Lower lobe of right lung (tissue), 2 donors: Measurements from ENCODE around the gene BDNF. TPM values are rescaled to one million over a fixed set of nuclear protein-coding genes. Genes with fewer than 3 reads are reported as not detected.
"Not testable (repeated sequence)": the region's sequence is repeated elsewhere in the genome, so short reads cannot be mapped to it uniquely, and the experiment has no call there.

Experiments
- ATAC-seq, 2 donors: fragments of 200-7000 bp; cut with Tn5 transposase; one replicate each; pipeline ENCODE4 v1.9.1; 2020 to 2022; ENCODE audit warnings: mild to moderate bottlenecking in 2 of 2, moderate library complexity in 2 of 2
- DNase-seq: peaks from one replicate; pipeline ENCODE4 v3.0.0-alpha.2; 2020
- H3K27ac ChIP-seq: fragments of 200-600 bp; one replicate; pipeline ENCODE4 v1.8.0; 2022
- H3K27me3 ChIP-seq: fragments of 200-600 bp; one replicate; pipeline ENCODE4 v1.8.0; 2022; ENCODE audit warnings: low read depth
- H3K36me3 ChIP-seq: fragments of 200-600 bp; one replicate; pipeline ENCODE4 v1.8.0; 2022; ENCODE audit warnings: mild to moderate bottlenecking
- H3K4me1 ChIP-seq: fragments of 200-600 bp; one replicate; pipeline ENCODE4 v1.8.0; 2022
- H3K4me3 ChIP-seq: fragments of 200-600 bp; one replicate; pipeline ENCODE4 v1.8.0; 2022; ENCODE audit warnings: mild to moderate bottlenecking
- H3K9me3 ChIP-seq: fragments of 200-600 bp; one replicate; pipeline ENCODE4 v1.8.0; 2022
- CTCF ChIP-seq: fragments of 200-600 bp; IDR thresholded peaks from one replicate; pipeline ENCODE4 v1.8.0; 2022; ENCODE audit warnings: antibody characterized with exemption, mild to moderate bottlenecking
- intact Hi-C: fragments of 100-400 bp; cut with DNase I; formaldehyde crosslinking; loops from one replicate; pipeline ENCODE4 v1.11.0; 2022
- total RNA-seq: library from RNA; stranded (reverse); fragmentation: NEBNext Ultra II Directional; extraction: Animal tissue kit (Norgen Biotek cat#: 25700); gene quantifications from one replicate; pipeline ENCODE4 v1.2.1, GENCODE V29; 2021
- donor health status: DM: no; HTN: yes; CAD: no; lungs with severe emphysema.

BDNF gene
- total RNA-seq, 1 donor from 2014 or later = 3.4 TPM

GRCh38 chr11:27646051-27646818 is 54.0 kb downstream of the BDNF start:
- TF ChIP-seq CTCF = no peak
- Histone ChIP-seq H3K36me3 (no peaks in the 10 kb centered on the region), H3K9me3 (no peaks in the 10 kb centered on the region), H3K4me3 (no peak overlapping the region), H3K4me1 (no peaks in the 10 kb centered on the region), H3K27me3 (no peaks in the 10 kb centered on the region), H3K27ac (no peak overlapping the region)
- intact Hi-C loops = no loop called here
- ATAC-seq = no peak
- no peak for DNase-seq

- Histone ChIP-seq H3K9me3 (no peaks in the 10 kb centered on the region), H3K4me3 (no peak overlapping the region), H3K36me3 (no peaks in the 10 kb centered on the region), H3K27me3 (no peaks in the 10 kb centered on the region), H3K4me1 (no peaks in the 10 kb centered on the region), H3K27ac (no peak overlapping the region)
- DNase-seq = no peak
- no peak for TF ChIP-seq CTCF
- intact Hi-C loops = no loop called here
- ATAC-seq = peak in 1 of 2 donors; percentile 64
Measured at GRCh38 chr11:27642954-27643353, 57.3 kb downstream of the BDNF start.

GRCh38 chr11:27640954-27641353 is 59.3 kb downstream of the BDNF start:
- TF ChIP-seq CTCF = no peak
- Histone ChIP-seq H3K4me1 (no peaks in the 10 kb centered on the region), H3K27ac (no peak overlapping the region), H3K27me3 (no peaks in the 10 kb centered on the region), H3K4me3 (no peak overlapping the region), H3K36me3 (no peaks in the 10 kb centered on the region), H3K9me3 (no peaks in the 10 kb centered on the region)
- intact Hi-C loops = no loop called here
- ATAC-seq = no peak
- no peak for DNase-seq

GRCh38 chr11:27635567-27636037 is 64.7 kb downstream of the BDNF start:
- no peak overlapping the region for H3K27ac ChIP-seq
- H3K4me1 ChIP-seq = no peaks in the 10 kb centered on the region
- H3K36me3 ChIP-seq = no peaks in the 10 kb centered on the region
- no peaks in the 10 kb centered on the region for H3K27me3 ChIP-seq
- intact Hi-C loops = no loop called here
- no peaks in the 10 kb centered on the region for H3K9me3 ChIP-seq
- no peak for TF ChIP-seq CTCF
- no peak overlapping the region for H3K4me3 ChIP-seq
- ATAC-seq = no peak
- DNase-seq = no peak

GRCh38 chr11:27634776-27635175 is 65.5 kb downstream of the BDNF start:
- H3K27ac ChIP-seq, H3K36me3 ChIP-seq, H3K4me1 ChIP-seq, H3K4me3 ChIP-seq, DNase-seq, intact Hi-C loops, H3K9me3 ChIP-seq, ATAC-seq, H3K27me3 ChIP-seq: not testable (repeated sequence)

- H3K27me3 ChIP-seq, intact Hi-C loops, ATAC-seq, DNase-seq, H3K27ac ChIP-seq, H3K4me1 ChIP-seq, H3K36me3 ChIP-seq, H3K9me3 ChIP-seq, H3K4me3 ChIP-seq: not testable (repeated sequence)
Measured at GRCh38 chr11:27634282-27634681, 66.0 kb downstream of the BDNF start.

GRCh38 chr11:27629023-27629422 is 71.2 kb downstream of the BDNF start:
- H3K36me3 ChIP-seq, ATAC-seq, H3K4me1 ChIP-seq, H3K4me3 ChIP-seq, H3K9me3 ChIP-seq, DNase-seq, H3K27ac ChIP-seq, intact Hi-C loops, H3K27me3 ChIP-seq: not testable (repeated sequence)
